ENCODE results near the gene PCOLCE2. TPM values are rescaled to one million over a fixed set of nuclear protein-coding genes. Genes with fewer than 3 reads are reported as not detected.

The PCOLCE2 gene
- total RNA-seq, 6 experiments from 2014 or later: 1.8 to 9.7 (median 3.8) TPM

GRCh38 chr3:142819179-142819578, 69.7 kb downstream of the PCOLCE2 start:
- H3K4me1 ChIP-seq: no peaks in the 10 kb centered on the region
- H3K4me3 ChIP-seq: no peak overlapping the region
- no peaks in the 10 kb centered on the region for H3K36me3 ChIP-seq
- TF ChIP-seq CTCF (IDR thresholded peaks at IDR 0.05) (no peak), POLR2A (IDR thresholded peaks at IDR 0.05) (no peak)
- no peak for ATAC-seq
- H3K27ac ChIP-seq: no peak overlapping the region
- no peaks in the 10 kb centered on the region for H3K27me3 ChIP-seq
- no peaks in the 10 kb centered on the region for H3K9me3 ChIP-seq
- intact Hi-C loops (cut with DNase I): no loop called here
- no peak for DNase-seq

GRCh38 chr3:142818651-142819050, 70.2 kb downstream of the PCOLCE2 start:
- DNase-seq: no peak
- no peak for ATAC-seq
- no peaks in the 10 kb centered on the region for H3K27me3 ChIP-seq
- TF ChIP-seq CTCF (IDR thresholded peaks at IDR 0.05): no peak
- TF ChIP-seq POLR2A (IDR thresholded peaks at IDR 0.05): no peak
- no peaks in the 10 kb centered on the region for H3K36me3 ChIP-seq
- no peak overlapping the region for H3K27ac ChIP-seq
- H3K9me3 ChIP-seq: no peaks in the 10 kb centered on the region
- no peaks in the 10 kb centered on the region for H3K4me1 ChIP-seq
- WGBS (ENCODE audit: insufficient coverage, low coverage, low lambda C conversion rate, missing lambda C conversion rate): 86% methylated on average over 8 of the region's 9 CpGs
- H3K4me3 ChIP-seq: no peak overlapping the region
- intact Hi-C loops (cut with DNase I): no loop called here

- intact Hi-C loops (cut with DNase I): no loop called here
- 68% methylated on average over 7 of the region's 7 CpGs for WGBS (ENCODE audit: insufficient coverage, low coverage, low lambda C conversion rate, missing lambda C conversion rate)
Observed at GRCh38 chr3:142817897-142818296, 71.0 kb downstream of the PCOLCE2 start.

GRCh38 chr3:142817356-142817755, 71.5 kb downstream of the PCOLCE2 start:
- no peak overlapping the region for H3K4me3 ChIP-seq
- ATAC-seq (no peak), DNase-seq (no peak)
- H3K4me1 ChIP-seq: no peaks in the 10 kb centered on the region
- TF ChIP-seq CTCF (IDR thresholded peaks at IDR 0.05) (no peak), POLR2A (IDR thresholded peaks at IDR 0.05) (no peak)
- intact Hi-C loops (cut with DNase I): no loop called here
- no peaks in the 10 kb centered on the region for H3K36me3 ChIP-seq
- no peaks in the 10 kb centered on the region for H3K9me3 ChIP-seq
- H3K27ac ChIP-seq: no peak overlapping the region
- no peaks in the 10 kb centered on the region for H3K27me3 ChIP-seq
- WGBS (ENCODE audit: insufficient coverage, low coverage, low lambda C conversion rate, missing lambda C conversion rate): 89% methylated on average over 1 of the region's 1 CpG

More at GRCh38 chr3:142817897-142818296, 71.0 kb downstream of the PCOLCE2 start:
- Histone ChIP-seq H3K4me3 (no peak overlapping the region), H3K27ac (no peak overlapping the region), H3K9me3 (no peaks in the 10 kb centered on the region), H3K27me3 (no peaks in the 10 kb centered on the region), H3K36me3 (no peaks in the 10 kb centered on the region), H3K4me1 (no peaks in the 10 kb centered on the region)
- DNase-seq: no peak
- ATAC-seq: no peak
- no peak for TF ChIP-seq POLR2A (IDR thresholded peaks at IDR 0.05)
- no peak for TF ChIP-seq CTCF (IDR thresholded peaks at IDR 0.05)

- 92% methylated on average over 4 of the region's 6 CpGs for WGBS (ENCODE audit: insufficient coverage, low coverage, low lambda C conversion rate, missing lambda C conversion rate)
- Histone ChIP-seq H3K27me3 (no peaks in the 10 kb centered on the region), H3K4me1 (no peaks in the 10 kb centered on the region), H3K36me3 (no peaks in the 10 kb centered on the region), H3K9me3 (no peaks in the 10 kb centered on the region), H3K4me3 (no peak overlapping the region), H3K27ac (no peak overlapping the region)
- intact Hi-C loops (cut with DNase I): no loop called here
- TF ChIP-seq CTCF (IDR thresholded peaks at IDR 0.05) (no peak), POLR2A (IDR thresholded peaks at IDR 0.05) (no peak)
- ATAC-seq: no peak
- DNase-seq: no peak
Observed at GRCh38 chr3:142815803-142816202, 73.1 kb downstream of the PCOLCE2 start.

All from right lobe of liver (tissue), 6 donors.